Amniotic epithelial cell (primary cell): Measurements from ENCODE around the gene PRKG1.
"Not testable (repeated sequence)": the region's sequence is repeated elsewhere in the genome, so short reads cannot be mapped to it uniquely, and the experiment has no call there.

Experiments
- DNase-seq: peaks from one replicate; pipeline ENCODE4 v3.0.0-alpha.2; 2010; ENCODE audit warnings: low read depth

PRKG1 gene

DNA sequence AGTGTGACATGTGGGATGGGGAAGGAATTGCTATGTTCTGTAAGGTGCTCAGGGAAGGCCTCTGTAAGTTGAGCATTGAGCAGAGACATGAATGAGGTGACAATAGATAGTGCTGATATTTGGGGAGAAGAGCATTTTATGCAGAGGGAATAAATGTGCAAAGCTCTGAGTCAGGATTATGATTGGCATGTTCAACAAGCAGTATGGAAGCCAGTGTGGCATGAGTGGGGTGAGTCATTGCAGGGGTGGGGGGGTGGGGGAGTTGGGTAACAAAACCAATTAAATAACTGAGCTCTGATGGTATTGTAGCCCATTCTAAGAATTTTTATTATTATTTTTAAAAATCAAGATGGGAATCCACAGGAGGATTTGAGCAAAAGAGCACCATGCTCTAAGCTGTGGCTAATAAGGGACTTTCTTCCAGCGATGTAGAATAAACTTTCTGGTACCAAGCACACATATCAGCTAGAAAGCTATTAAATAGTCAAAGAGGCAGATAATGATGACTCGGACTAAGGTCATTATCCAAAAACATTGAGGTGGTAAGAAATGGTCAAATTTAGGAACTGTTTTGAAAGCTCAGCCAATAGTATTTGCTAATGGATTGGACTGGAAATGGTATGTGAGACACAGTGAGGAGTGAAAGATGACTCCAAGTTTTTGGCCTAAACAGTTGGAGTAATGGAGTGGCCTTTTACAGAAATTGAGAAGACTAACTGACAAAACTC, 96.4 kb downstream of the PRKG1 start:
- peak; percentile 13 for DNase-seq

DNA sequence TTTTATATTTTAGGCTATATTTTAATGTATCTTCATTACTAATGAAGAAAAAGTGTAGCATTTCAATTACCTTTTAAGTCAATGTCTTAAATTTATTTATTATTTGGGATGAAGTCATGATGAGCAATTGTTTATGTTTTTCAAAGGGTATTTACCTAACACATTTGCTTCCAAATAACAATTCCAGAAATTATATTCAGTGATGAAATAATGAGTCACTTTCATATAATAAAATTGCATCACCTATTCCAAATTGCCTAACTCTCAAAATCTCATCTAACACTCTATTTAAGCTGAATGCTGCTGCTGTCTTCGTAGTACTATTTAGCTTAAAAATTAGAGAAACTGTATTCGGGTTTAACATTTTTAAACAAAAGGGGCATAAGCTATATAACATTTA, 97.7 kb downstream of the PRKG1 start:
- DNase-seq: peak; percentile 61

DNA sequence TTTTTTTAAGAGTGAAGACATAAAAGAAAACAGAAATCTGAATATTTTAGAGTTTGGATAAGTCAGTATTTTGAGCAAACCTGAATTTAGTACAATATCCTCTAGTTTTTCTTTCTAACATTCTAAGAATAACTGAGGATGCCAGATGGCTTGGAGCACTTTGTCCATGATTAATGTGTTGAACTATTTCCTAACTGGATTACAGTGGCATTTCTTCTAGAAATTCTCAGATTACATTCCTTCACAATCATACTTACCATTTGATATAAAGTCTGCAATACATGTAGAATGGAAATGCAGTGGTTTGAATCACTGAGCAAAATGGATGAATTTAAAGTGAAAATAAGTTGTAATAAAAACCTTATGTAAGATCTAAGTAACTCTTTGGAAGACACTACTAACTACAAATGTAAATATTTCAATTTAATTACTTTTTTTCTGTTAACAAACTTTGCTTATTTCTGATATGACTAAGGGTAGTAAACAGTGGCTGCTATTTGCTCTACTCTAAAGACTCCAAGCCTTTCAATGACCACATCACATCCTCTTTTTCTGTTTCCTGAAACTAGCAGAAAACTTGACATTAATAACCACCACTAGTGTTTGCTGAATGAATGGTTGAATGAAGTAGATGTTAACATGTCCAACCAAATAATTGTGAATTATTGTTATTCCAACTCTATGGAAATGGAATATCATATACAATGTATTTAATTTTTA, 102.8 kb downstream of the PRKG1 start:
- DNase-seq: peak; percentile 60

DNA sequence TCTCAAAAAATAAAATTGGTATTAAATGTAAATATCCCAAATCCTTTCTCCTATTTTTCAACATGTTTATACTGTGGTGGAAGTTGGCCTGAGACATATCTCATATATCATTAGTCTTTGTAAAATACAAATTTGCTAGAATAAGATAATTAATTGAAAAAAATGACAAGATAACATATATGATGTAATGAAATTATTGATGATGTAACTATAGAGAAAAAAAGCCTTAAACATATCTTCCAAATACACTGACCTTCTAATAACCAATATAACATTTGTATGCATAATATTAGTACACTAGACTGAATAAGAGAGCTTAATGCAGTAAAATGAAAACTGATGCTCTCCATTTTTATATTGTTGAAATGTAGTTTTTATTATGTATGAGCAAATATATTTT, 104.3 kb downstream of the PRKG1 start:
- DNase-seq: no peak

DNA sequence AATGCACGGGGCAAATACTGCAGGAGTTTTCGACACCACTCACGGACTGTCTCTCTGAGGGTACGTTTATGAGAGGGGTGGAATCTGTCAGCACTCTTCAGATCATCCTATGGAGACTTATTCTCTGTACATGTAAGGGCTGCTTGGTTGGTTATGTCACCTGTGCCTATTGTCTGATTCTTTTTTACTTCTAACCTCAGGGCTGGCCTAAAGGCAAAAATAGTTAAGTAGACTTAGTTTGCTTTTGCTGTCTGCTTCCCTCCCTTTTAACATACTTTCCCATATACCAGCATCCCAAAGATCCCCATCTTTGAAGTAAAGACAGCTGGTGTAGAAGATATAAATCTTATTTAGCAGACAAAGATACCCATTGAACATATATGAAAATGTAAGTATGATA, 105.9 kb downstream of the PRKG1 start:
- no peak for DNase-seq

DNA sequence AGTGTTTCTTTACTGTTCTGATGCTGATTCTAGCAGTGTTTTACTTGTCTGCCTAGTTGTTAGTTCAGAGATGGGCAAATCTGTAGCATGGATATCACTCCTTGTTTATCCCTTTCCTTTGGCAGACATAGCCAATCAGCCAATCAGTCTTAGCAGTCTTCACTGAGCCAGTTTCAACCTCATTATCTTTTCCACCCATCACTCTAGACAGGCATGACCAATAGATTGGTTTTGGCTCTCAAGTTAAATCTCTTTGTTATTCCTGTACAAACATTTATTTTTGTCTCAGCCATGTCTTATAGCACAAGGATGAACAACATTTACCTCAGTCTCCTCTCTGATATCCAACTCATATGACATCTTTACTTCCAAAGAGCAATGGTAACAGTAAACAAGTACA, 109.5 kb downstream of the PRKG1 start:
- DNase-seq: no peak

DNA sequence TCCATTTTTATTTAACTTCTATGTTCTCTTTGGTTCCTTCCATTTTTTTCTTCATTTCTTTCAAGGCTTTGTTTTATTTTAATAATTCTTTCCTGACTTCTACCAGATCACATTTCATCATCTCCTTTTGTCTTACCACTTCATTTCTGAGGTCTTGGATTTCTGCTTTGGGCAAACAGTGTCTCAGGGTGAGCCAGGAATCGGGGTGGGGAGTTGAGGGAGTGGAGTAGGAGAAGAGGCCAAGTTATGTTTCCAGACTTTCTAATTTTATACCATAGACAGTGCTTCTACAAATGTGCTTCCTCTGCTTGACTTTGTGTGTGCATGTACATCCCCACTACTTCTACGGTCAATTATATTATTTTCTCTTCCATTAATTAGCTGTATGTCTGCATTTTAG, 112.1 kb downstream of the PRKG1 start:
- DNase-seq: no peak

DNA sequence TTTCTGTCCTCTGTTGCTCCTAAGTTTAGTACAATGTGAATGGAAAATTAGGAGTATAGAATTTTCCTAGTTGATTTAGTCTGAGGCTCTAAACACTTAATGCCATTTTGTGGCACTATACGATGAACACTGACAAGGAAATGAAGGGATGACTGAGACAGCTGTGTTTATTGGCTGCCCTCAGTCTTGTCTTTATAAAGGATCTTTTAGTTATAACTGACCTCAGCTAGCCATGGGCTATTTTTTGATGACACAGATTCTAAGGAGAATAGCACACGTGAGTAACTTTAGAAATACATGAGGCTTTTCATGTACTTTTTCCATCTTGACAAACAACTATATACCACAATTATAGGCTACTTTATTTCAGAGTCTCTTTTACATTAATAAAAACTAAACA, 113.7 kb downstream of the PRKG1 start:
- no peak for DNase-seq

DNA sequence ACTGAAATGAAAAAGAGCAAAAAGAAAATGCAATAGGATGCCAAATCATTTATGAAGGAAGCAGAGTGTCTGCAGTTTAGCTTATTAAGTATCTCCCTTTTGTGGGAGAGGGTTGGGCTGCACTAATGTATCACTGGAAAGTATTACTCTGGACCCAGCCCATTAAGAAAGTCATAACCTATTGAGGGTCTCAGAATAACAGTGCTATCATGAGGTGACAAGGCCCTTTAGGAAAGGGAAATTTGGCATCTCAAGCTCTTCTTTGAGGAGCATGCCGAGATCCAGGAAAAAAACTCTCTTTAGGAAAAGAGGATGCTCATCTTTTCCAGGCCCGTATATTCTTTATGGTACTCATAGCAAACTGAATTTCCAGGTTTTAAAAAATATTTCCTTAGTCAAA, 114.6 kb downstream of the PRKG1 start:
- no peak for DNase-seq

DNA sequence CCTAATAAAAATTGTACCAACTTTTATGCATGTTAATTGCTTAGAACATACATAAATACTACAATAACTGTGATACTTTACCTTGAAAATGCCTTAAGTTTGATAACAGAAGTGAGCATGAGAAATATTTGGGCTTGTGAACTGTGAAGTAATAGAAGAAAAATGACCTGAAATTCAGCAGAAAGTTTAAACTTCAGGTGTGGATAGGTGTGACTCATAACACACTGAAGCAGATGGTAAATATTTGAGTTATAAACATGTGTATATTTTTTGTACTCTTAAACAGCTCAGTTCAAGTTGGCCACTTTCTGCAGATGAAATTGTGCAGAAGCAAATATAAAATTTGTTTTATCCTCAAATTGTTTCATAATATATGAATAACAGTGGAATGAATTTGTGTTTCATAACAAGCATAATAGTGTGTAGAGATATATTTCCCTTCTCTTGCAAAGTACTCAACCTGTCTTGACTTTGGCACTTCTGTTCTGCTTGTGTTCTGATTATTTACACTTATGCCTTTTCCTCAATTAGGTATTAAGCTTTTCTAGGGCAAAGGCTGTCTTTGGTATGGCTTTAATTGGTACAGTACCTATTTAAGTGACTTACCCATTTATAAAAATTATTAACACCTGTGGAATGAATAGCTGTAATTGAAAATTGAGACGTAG, 122.4 kb downstream of the PRKG1 start:
- no peak for DNase-seq

DNA sequence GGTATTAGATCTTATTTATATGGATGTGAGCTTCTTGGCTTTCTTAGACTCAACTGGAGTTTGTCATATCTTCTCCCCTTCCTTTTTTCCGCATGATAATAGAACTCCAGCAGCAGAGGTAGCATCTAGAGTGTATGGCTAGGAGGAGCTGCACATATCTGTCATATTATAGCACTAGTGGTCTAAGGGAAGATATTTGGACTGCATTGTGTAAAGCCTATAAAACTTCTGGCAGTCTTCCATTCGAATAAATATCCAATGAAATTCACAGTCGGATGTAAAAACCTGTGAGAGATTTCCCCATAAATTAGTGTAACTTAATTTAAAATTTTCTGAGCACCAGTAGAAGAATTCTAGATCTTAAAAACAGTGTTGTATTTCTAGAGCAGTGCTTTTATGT, 123.9 kb downstream of the PRKG1 start:
- DNase-seq: no peak

DNA sequence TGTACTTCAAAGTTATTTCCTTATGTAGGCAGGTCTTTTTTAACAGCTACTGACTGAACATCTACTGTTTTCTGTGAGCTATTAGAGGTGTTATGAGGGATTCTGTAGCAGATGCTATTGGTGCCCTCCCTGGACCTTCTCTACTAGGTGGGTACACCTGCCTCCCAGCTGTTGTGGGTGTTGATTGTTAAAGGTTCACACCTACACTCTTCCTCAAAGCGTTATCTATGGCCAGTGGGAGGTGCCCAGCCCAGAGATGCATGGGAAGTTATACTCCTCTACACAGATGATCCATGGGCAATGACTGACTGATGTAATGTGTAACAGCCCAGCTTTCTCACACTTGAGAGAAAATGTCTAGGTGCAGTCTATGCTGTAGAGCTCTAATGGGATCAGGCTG, 127.7 kb downstream of the PRKG1 start:
- no peak for DNase-seq

DNA sequence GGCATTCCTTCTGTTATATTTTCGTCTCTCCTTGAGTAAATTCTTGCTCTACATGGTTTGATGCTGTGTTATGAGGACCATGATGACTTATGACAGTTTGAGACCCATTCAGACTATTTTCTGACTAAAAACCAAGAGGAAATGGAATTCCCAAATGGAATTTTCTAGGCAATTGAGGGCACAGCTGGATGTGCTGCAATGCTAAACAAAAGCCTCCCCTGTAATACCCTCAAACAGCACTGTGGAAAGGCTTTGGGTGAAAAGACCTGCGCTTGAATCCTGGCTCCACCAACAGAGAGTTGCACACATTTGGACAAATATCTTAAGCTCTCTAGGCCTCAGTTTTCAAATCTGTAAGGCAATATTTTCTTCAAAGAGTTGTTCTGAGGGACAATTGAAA, 129.1 kb downstream of the PRKG1 start:
- DNase-seq: no peak

DNA sequence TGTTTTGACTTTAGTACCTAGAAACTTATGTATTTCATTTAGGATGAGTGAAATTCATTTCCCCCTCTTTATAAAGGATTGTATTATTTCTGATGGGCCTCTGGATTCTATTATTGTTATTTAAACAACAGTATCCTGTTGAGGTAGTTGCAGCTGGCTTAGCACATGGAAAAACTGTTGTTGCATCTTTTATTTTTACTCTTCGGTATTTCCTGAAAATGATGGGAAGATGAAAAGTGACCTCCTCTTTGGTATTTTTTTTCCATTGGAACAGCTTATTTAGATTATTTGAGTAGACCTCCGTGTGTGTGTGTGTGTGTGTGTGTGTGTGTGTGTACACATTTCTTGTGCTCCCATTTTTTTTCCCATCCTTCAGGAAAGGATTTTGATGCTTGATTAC, 129.8 kb downstream of the PRKG1 start:
- DNase-seq: no peak

DNA sequence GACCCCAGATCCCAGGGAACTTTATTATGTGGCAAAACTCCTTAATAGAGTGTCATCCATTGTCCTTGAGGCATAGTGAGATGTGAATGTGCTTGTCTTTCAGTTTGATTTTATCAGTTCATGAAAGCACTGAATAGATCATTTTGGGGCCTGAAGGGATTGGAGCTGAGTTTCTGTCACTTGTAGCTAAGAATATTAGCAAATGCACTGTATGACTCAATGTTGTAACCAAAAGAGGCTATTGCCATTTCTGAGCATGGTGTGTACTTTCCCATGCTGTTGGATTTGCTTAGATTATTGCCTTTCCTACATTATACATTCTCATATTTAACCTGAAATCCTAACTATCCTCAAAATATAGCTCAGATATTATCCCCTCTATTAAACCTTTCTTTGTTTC, 130.4 kb downstream of the PRKG1 start:
- DNase-seq: no peak

DNA sequence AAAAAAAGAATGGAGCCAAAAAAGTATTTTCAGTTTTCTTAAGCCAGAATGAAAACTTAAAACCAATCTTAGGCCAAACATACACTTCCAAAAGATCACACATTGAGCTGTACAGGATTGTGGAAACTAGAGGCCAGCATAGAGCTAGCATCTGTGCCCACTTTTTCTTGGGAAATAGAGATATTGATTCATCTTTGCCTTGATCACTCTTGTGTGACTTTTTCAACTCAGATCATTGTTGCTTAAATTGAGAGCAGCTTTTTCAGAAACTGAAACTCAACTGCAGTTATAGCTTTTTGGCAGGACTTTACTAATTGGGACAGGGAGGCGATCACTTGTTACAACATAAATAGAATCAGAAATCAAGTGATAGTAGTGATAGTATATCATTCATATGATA, 132.2 kb downstream of the PRKG1 start:
- DNase-seq: no peak

DNA sequence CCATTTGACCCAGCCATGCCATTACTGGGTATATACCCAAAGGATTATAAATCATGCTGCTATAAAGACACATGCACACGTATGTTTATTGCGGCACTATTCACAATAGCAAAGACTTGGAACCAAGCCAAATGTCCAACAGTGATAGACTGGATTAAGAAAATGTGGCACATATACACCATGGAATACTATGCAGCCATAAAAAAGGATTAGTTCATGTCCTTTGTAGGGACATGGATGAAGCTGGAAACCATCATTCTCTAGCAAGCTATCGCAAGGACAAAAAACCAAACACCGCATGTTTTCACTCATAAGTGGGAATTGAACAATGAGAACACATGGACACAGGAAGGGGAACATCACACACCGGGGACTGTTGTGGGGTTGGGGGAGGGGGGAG, 138.7 kb downstream of the PRKG1 start:
- not testable (repeated sequence) for DNase-seq

DNA sequence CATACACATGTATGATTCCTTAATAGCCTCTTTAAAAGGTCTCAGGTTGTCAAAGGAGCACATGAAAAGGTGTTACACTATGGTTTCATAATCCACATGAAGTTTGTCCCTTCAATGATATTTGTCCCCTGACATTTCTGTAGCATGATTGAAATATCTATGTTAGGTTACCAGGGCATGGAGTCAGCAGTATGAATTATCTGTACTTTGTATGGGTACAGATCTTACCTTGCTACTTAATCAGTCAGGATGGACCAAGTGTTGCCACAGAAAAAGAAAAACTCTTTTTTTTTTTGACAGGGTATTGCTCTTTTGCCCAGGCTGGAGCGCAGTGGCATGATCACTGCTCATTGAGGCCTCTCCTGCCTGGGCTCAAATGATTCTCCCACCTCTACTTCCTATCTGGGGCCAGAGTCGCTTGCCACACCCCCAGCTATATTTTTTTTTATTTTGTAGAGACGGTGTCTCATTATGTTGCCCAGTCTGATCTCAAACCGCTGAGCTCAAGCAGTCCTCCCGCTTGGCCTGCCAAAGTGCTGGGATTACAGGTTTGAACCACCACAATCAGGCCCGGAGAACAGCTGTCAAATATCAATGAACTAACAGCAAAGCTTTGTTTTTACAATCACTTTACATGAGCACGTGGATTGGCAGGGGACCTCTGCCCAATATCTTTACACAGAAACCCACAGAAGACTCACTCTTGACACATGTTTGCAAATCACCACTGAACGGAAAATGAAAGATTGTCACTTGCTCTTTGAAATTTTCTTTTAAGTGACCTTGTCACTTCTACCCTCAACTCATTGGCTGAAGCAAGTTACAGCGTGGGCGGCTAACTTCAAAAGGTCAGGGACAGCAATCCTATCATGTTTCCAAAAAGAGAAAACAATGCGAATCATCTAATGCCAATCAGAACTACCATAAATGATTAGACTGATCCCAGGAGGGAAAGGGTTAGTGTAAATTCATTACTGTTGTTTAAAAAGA, 140.2 kb downstream of the PRKG1 start:
- DNase-seq: no peak

DNA sequence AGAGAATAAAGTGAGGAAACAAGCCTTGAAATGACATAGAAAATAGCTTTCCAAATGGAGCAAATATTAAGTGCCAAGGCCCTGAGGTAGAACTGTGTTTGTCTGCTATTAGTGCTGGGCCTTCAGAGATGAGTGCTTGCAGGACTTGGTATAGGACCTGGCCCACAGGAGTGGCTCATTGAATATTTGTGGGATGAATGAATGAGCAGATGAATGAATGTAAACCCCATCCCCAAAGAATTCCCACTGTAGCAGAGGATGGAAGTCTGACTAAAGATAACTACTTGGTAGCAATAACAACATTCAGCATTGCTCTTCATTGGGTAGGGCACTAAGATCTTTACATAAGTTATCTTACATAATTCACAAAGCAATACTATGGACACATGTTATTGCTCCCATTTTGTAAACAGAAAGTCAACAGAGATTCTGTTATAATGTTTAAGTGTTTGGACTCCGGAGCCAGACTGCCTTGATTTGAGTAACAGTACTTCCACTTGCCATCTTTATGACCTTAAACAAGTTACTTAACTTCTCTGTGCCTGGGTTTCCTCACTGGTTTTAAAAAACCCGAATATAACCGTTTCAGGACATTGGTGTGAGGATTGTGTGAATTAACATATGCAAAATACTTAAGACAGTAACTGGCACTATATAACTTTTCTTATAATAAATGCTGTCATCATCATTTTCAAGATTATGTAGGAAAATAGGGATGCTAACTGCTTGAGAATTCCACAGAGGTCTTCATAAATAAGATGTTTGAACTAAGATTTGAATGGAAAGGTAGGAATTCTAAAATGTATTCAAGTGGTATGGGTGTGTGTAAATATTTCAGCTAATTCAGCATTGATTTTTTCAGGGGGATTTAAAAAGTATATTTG, 141.9 kb downstream of the PRKG1 start:
- no peak for DNase-seq

DNA sequence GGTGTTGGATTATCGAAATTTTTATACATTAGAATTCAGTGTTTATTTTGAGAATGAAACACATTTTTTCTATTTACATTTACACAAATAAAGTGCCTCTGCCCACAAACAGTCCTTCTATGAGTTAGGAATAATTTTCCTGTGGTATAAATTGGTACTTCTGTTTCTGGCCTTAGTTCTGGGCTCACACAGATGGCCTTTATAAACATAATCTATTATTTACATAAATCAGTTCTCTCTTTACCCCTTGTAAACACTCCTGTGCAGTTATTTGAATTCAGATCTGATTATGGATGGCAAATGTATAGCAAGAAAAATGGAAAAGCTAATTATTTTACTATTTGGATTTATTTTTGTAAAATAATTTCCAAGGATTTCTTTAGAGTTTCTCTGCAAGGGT, 143.2 kb downstream of the PRKG1 start:
- DNase-seq: no peak

DNA sequence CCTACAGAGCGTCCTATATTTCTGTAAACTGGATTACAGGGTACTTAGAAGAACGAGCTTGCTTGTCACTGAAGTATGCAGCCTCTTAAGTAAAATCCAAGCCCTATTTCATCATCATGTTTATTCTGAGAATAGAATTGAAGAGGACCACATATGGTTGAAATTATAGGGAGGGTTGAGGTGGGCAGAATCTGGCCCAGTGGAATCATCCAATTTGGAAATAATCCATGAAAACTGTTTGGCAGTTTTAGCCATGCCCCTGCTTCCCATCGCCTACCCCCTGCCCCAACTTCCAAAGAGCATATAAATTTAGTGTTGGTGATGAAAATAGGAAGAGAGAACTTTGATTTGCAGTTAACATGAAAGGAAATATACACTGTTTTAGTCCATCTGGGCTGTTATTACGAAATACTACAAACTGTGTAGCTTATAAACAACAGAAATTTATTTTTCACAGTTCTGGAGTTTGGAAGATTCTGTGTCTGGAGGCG, 150.4 kb downstream of the PRKG1 start:
- DNase-seq: peak; percentile 59
